ENCODE measurements around the gene PTGDR2. TPM values are rescaled to one million over a fixed set of nuclear protein-coding genes. Genes with fewer than 3 reads are reported as not detected.

The PTGDR2 gene
- total RNA-seq, 2 donors from 2014 or later = 0.52 to 1.3 TPM

DNA sequence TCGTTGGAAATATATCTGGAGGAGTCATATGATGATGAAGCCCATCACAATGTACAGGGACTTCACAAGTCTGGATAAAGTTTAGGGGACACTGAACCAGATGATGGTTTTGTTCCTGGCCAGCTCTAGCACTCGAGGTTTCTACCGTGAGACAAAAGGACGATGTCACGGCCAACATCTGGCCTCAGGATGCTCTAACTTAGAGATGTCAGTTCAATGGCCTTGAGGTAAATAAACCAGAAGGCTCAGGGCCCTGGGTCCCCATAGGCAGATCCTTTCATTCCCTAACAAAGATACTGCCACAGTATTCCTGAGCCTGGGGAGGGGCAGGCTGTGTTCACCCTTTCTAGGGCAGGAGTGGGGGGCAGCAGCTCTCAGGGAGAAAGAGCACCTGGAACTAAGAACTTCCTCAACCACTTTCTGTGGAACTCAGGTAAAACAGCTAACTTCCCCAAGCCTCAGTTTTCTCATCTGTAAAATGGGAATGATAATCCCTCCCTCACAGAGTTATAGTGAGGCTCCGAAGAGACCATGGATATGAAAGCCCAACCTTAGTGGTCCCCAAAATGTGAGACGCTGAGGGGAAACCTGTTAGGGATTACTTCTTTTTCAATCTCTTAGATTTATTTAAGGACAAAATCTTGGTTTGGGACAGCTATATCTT is 52.3 kb downstream of the PTGDR2 start:
- no peak for TF ChIP-seq POLR2A (IDR thresholded peaks at IDR 0.05)
- TF ChIP-seq, protein P1, sequence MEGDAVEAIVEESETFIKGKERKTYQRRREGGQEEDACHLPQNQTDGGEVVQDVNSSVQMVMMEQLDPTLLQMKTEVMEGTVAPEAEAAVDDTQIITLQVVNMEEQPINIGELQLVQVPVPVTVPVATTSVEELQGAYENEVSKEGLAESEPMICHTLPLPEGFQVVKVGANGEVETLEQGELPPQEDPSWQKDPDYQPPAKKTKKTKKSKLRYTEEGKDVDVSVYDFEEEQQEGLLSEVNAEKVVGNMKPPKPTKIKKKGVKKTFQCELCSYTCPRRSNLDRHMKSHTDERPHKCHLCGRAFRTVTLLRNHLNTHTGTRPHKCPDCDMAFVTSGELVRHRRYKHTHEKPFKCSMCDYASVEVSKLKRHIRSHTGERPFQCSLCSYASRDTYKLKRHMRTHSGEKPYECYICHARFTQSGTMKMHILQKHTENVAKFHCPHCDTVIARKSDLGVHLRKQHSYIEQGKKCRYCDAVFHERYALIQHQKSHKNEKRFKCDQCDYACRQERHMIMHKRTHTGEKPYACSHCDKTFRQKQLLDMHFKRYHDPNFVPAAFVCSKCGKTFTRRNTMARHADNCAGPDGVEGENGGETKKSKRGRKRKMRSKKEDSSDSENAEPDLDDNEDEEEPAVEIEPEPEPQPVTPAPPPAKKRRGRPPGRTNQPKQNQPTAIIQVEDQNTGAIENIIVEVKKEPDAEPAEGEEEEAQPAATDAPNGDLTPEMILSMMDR (IDR thresholded peaks at IDR 0.05) = no peak
- H3K27me3 ChIP-seq = no peaks in the 10 kb centered on the region
- DNase-seq (no peak), ATAC-seq (no peak)
- no peaks in the 10 kb centered on the region for H3K9me3 ChIP-seq
- H3K36me3 ChIP-seq (replicated peaks in 1 of 2; ENCODE audit: insufficient read depth in 1 of 2, low read depth in 2 of 2) = no peaks in the 10 kb centered on the region
- no peaks in the 10 kb centered on the region for H3K4me1 ChIP-seq
- intact Hi-C loops (cut with DNase I) = no loop called here
- H3K4me3 ChIP-seq = no peak overlapping the region
- WGBS, 2 donors = 75% methylated on average over 7 of the region's 7 CpGs
- no peak overlapping the region for H3K27ac ChIP-seq

DNA sequence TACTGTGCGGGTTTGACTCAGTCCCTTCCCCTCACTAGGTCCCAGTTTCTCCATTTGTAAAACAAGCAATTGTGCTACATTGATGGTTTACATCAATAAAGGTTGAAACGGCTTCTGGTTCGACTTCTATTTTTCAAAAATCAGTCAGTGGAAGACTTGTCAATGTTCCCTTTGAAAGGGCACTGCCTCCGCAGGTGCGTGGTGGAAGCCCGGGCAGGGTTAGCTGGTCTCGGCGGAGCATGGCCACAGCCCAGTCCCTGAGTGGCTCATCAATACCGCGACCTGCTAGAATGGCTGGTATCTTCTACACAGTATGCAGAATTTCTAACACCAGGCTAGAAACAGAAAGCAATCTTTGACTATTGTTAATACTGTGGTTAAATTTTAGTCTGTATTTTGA is 54.6 kb downstream of the PTGDR2 start:
- no peak overlapping the region for H3K27ac ChIP-seq
- H3K9me3 ChIP-seq = no peaks in the 10 kb centered on the region
- intact Hi-C loops (cut with DNase I) = no loop called here
- H3K4me1 ChIP-seq = no peaks in the 10 kb centered on the region
- H3K36me3 ChIP-seq (replicated peaks in 1 of 2; ENCODE audit: insufficient read depth in 1 of 2, low read depth in 2 of 2) = no peaks in the 10 kb centered on the region
- ATAC-seq (no peak), DNase-seq (no peak)
- no peak for TF ChIP-seq POLR2A (IDR thresholded peaks at IDR 0.05)
- TF ChIP-seq, protein P1 (IDR thresholded peaks at IDR 0.05) = no peak
- WGBS, 2 donors = 76 to 77% methylated on average over 10 of the region's 10 CpGs
- no peak overlapping the region for H3K4me3 ChIP-seq
- no peaks in the 10 kb centered on the region for H3K27me3 ChIP-seq

Other genes starting within 250 kb of the PTGDR2 start
- gene MS4A8, start 156.3 kb downstream of the PTGDR2 start, total RNA-seq = 1 to 10 TPM in 1 of 2 donors, not detected in 1; 6.5 TPM
- not detected for gene MS4A18, start 131.2 kb downstream of the PTGDR2 start, total RNA-seq
- gene MS4A15, start 99.1 kb downstream of the PTGDR2 start, total RNA-seq = not detected
- not detected for gene MS4A10, start 70.6 kb downstream of the PTGDR2 start, total RNA-seq
- 10 to 100 TPM; 14.8 to 26.4 TPM for gene CCDC86, start 13.8 kb downstream of the PTGDR2 start, total RNA-seq
- not detected for gene ZP1, start 11.6 kb upstream of the PTGDR2 start, total RNA-seq
- 10 to 100 TPM; 22.1 to 27.0 TPM for gene PRPF19, start 50.6 kb upstream of the PTGDR2 start, total RNA-seq
- 10 to 100 TPM; 59.9 to 62.6 TPM for gene TMEM109, start 58.2 kb upstream of the PTGDR2 start, total RNA-seq
- gene TMEM132A, start 68.5 kb upstream of the PTGDR2 start, total RNA-seq = 10 to 100 TPM in 1 of 2 donors, 1 to 10 TPM in 1; 9.3 to 12.2 TPM
- gene SLC15A3, start 96.2 kb upstream of the PTGDR2 start, total RNA-seq = 1 to 10 TPM; 2.0 to 6.2 TPM
- 1 to 10 TPM; 1.0 to 3.3 TPM for gene CD6, start 115.7 kb upstream of the PTGDR2 start, total RNA-seq
- gene CD5, start 246.5 kb upstream of the PTGDR2 start, total RNA-seq = under 1 TPM; 0.33 to 0.52 TPM

Data from body of pancreas (tissue), 4 donors.